ENCODE results near the gene CASKIN1.
"Not testable (repeated sequence)": the region's sequence is repeated elsewhere in the genome, so short reads cannot be mapped to it uniquely, and the experiment has no call there.

DNA sequence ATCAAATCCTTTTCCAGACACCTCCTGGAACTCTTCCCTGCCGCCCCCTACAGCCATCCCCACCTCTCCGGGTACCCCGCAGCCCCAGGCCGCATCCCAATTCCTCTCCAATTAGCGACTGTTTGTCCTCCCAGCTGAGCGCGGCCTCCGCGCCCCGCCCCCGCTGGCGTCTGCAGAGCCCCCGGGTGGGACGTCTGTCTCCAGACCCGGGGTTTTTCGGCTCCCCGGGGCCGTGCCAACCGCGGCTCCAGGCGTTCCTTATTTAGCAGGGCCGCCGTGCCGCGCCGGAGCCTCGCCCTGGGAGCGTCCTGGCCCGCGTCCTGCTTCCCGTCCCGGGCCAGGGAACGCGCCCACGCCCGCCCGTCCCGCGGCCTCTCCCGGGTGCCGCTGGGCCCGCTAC lies 61.3 kb downstream of the CASKIN1 start:
- not testable (repeated sequence) for TF ChIP-seq ELF1 (IDR thresholded peaks at IDR 0.05; ENCODE audit: borderline replicate concordance, low read depth); EZH2 (IDR thresholded peaks at IDR 0.05); JUND (IDR thresholded peaks at IDR 0.05); YY1 (IDR thresholded peaks at IDR 0.05; ENCODE audit: extremely low read depth, insufficient replicate concordance, low read depth, low read length)
- TF ChIP-seq, protein P1, sequence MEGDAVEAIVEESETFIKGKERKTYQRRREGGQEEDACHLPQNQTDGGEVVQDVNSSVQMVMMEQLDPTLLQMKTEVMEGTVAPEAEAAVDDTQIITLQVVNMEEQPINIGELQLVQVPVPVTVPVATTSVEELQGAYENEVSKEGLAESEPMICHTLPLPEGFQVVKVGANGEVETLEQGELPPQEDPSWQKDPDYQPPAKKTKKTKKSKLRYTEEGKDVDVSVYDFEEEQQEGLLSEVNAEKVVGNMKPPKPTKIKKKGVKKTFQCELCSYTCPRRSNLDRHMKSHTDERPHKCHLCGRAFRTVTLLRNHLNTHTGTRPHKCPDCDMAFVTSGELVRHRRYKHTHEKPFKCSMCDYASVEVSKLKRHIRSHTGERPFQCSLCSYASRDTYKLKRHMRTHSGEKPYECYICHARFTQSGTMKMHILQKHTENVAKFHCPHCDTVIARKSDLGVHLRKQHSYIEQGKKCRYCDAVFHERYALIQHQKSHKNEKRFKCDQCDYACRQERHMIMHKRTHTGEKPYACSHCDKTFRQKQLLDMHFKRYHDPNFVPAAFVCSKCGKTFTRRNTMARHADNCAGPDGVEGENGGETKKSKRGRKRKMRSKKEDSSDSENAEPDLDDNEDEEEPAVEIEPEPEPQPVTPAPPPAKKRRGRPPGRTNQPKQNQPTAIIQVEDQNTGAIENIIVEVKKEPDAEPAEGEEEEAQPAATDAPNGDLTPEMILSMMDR (IDR thresholded peaks at IDR 0.05 in 2 of 3, conservative IDR thresholded peaks at IDR 0.05 in 1 of 3; ENCODE audit: borderline replicate concordance in 1 of 3, insufficient read depth in 1 of 3, low read depth in 2 of 3, low read length in 2 of 3), result not testable (repeated sequence)
